Measurements from ENCODE around the gene BTBD9.

BTBD9 gene

DNA sequence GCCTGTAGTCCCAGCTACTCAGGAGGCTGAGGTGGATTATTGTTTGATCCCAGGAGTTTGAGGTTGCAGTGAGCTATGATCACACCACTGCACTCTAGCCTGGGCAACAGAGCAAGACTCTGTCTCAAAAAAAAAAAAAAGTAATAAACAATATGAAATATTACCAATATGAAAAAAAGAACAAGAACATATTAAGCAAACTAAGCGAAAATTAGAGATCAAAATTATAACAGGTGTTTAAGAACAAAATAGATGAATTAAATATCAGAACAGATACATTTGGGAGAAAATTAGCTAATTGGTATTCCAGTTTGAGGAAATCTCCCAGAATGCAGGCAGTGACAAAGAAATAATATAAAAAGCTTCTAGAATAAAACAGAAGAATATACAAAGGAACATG lies 39.9 kb upstream of the BTBD9 start:
- Histone ChIP-seq H2BK5ac (ENCODE audit: low read depth, low read length, poor library complexity, severe bottlenecking) (no peak overlapping the region), H2BK120ac (ENCODE audit: low read depth, low read length) (no peak overlapping the region), H3K79me1 (replicated peaks; ENCODE audit: low read length, poor library complexity, severe bottlenecking) (peaks cover 16% of the 10 kb centered on the region), H3K4me3 (ENCODE audit: insufficient read depth in 1 of 2, low read depth in 1 of 2, low read length in 2 of 2) (no peak overlapping the region), H3K27me3 (ENCODE audit: control insufficient read depth in 1 of 2, insufficient read depth in 1 of 2, low read length in 2 of 2) (no peaks in the 10 kb centered on the region), H3K23ac (ENCODE audit: low read length in 2 of 2) (no peak overlapping the region), H2BK15ac (ENCODE audit: low read depth, poor library complexity, severe bottlenecking) (no peak overlapping the region), H3K18ac (ENCODE audit: low read depth in 1 of 2, low read length in 2 of 2) (no peak overlapping the region), H3K4me1 (ENCODE audit: control insufficient read depth, insufficient read depth, low read depth, low read length) (peaks cover 2% of the 10 kb centered on the region), H3K4me2 (ENCODE audit: low read length, poor library complexity, severe bottlenecking) (no peak overlapping the region), H4K91ac (ENCODE audit: low read length) (no peak overlapping the region), H4K8ac (ENCODE audit: low read length) (no peak overlapping the region), H3K27ac (ENCODE audit: low read length, poor library complexity, severe bottlenecking) (no peak overlapping the region), H3K4ac (ENCODE audit: low read depth in 1 of 2, low read length in 2 of 2) (no peak overlapping the region), H3K9ac (ENCODE audit: low read length) (no peak overlapping the region), H2AFZ (ENCODE audit: low read depth, low read length) (no peak overlapping the region), H3K14ac (ENCODE audit: low read length in 2 of 2) (no peak overlapping the region), H2AK5ac (ENCODE audit: low read length, severe bottlenecking) (no peak overlapping the region), H3K36me3 (ENCODE audit: control insufficient read depth in 1 of 2, insufficient read depth in 2 of 2, low read depth in 1 of 2, low read length in 2 of 2) (peaks cover 21 to 85% of the 10 kb centered on the region in 2 experiments), H2BK12ac (ENCODE audit: low read length in 2 of 2) (no peak overlapping the region), H3K9me3 (ENCODE audit: control insufficient read depth, low read length) (no peaks in the 10 kb centered on the region)
- DNase-seq: no peak
- no CpG with 5 or more reads among the region's 1 CpG for WGBS

DNA sequence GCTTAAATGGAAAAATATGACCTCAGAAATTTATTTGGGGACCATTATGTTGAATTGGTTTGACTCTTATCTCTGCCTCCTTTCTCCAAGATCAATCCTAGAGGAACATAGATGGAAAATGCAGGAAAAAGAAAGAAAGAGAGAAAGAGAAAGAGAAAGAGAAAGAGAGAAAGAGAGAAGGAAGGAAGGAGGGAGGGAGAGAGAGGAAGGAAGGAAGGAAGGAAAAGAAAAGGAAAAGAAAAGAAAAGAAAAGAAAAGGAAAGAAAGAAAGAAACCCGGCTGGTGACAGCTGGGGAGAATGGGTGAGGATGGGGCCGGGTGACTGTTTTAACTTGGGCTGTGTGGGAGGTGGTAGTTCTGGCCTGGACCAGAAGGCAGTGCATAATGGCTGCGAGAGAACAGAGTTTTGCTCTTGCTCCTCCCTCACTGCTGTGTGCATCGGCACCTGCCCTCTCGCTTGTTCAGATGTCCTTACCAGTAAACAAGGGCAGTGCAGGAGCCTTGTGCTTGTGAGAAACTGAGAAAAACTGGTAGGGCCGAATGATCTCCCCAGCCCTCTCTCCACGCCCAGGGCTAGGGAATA lies 38.5 kb upstream of the BTBD9 start:
- Histone ChIP-seq H2AFZ (ENCODE audit: low read depth, low read length) (no peak overlapping the region), H4K8ac (ENCODE audit: low read length) (no peak overlapping the region), H3K79me1 (replicated peaks; ENCODE audit: low read length, poor library complexity, severe bottlenecking) (peaks cover 13% of the 10 kb centered on the region), H4K91ac (ENCODE audit: low read length) (no peak overlapping the region), H3K23ac (ENCODE audit: low read length in 2 of 2) (no peak overlapping the region), H2BK12ac (ENCODE audit: low read length in 2 of 2) (no peak overlapping the region), H3K36me3 (ENCODE audit: control insufficient read depth in 1 of 2, insufficient read depth in 2 of 2, low read depth in 1 of 2, low read length in 2 of 2) (peaks cover 19 to 77% of the 10 kb centered on the region in 2 experiments), H3K14ac (ENCODE audit: low read length in 2 of 2) (no peak overlapping the region), H3K4me3 (ENCODE audit: insufficient read depth in 1 of 2, low read depth in 1 of 2, low read length in 2 of 2) (no peak overlapping the region), H2BK5ac (ENCODE audit: low read depth, low read length, poor library complexity, severe bottlenecking) (no peak overlapping the region), H2BK15ac (ENCODE audit: low read depth, poor library complexity, severe bottlenecking) (no peak overlapping the region), H3K4me1 (ENCODE audit: control insufficient read depth, insufficient read depth, low read depth, low read length) (peaks cover 2% of the 10 kb centered on the region), H3K27ac (ENCODE audit: low read length, poor library complexity, severe bottlenecking) (no peak overlapping the region), H2AK5ac (ENCODE audit: low read length, severe bottlenecking) (no peak overlapping the region), H3K4me2 (ENCODE audit: low read length, poor library complexity, severe bottlenecking) (no peak overlapping the region), H3K27me3 (ENCODE audit: control insufficient read depth in 1 of 2, insufficient read depth in 1 of 2, low read length in 2 of 2) (no peaks in the 10 kb centered on the region), H3K18ac (ENCODE audit: low read depth in 1 of 2, low read length in 2 of 2) (no peak overlapping the region), H3K9me3 (ENCODE audit: control insufficient read depth, low read length) (no peaks in the 10 kb centered on the region), H3K9ac (ENCODE audit: low read length) (no peak overlapping the region), H3K4ac (ENCODE audit: low read depth in 1 of 2, low read length in 2 of 2) (no peak overlapping the region), H2BK120ac (ENCODE audit: low read depth, low read length) (no peak overlapping the region)
- DNase-seq: no peak
- WGBS: 96% methylated on average over 7 of the region's 7 CpGs

DNA sequence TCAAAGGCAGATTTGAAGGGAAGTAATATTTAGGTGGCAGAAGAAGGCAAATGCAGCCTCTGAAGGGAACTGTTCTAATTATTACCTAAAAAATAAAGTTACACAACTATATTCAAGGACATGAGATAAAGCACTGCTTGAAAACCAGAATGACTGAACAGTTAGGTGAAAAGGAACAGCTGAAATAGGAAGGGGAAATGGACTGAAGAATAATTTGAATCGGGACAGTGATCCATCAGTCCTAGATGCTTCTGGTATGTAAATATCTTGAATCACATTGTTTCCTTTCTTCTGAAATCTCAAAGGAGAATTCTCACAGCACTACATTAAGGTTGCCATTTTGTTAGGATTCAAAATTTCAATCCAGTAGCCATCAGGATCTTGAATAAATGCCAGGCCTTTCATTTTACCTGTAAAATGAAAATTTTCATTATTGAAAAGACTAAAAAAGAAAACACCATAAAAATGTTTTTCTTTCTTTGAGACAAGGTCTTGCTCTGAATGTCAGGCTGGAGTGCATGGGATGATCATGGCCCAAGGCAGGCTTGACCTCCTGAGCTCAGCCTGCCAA lies 37.3 kb upstream of the BTBD9 start:
- H3K18ac ChIP-seq (ENCODE audit: low read depth in 1 of 2, low read length in 2 of 2): no peak overlapping the region
- DNase-seq: no peak
- no peak overlapping the region for H2AFZ ChIP-seq (ENCODE audit: low read depth, low read length)
- H3K4me2 ChIP-seq (ENCODE audit: low read length, poor library complexity, severe bottlenecking): no peak overlapping the region
- H2BK120ac ChIP-seq (ENCODE audit: low read depth, low read length): no peak overlapping the region
- H3K4me3 ChIP-seq (ENCODE audit: insufficient read depth in 1 of 2, low read depth in 1 of 2, low read length in 2 of 2): no peak overlapping the region
- peaks cover 13% of the 10 kb centered on the region for H3K79me1 ChIP-seq (replicated peaks; ENCODE audit: low read length, poor library complexity, severe bottlenecking)
- no peak overlapping the region for H3K4ac ChIP-seq (ENCODE audit: low read depth in 1 of 2, low read length in 2 of 2)
- H4K91ac ChIP-seq (ENCODE audit: low read length): no peak overlapping the region
- H3K27me3 ChIP-seq (ENCODE audit: control insufficient read depth in 1 of 2, insufficient read depth in 1 of 2, low read length in 2 of 2): no peaks in the 10 kb centered on the region
- H3K14ac ChIP-seq (ENCODE audit: low read length in 2 of 2): peak overlapping the region in 1 of 2 experiments; percentile 28
- no peak overlapping the region for H3K9ac ChIP-seq (ENCODE audit: low read length)
- no peak overlapping the region for H2AK5ac ChIP-seq (ENCODE audit: low read length, severe bottlenecking)
- peaks cover 2% of the 10 kb centered on the region for H3K4me1 ChIP-seq (ENCODE audit: control insufficient read depth, insufficient read depth, low read depth, low read length)
- no peak overlapping the region for H3K27ac ChIP-seq (ENCODE audit: low read length, poor library complexity, severe bottlenecking)
- H4K8ac ChIP-seq (ENCODE audit: low read length): no peak overlapping the region
- H3K36me3 ChIP-seq (ENCODE audit: control insufficient read depth in 1 of 2, insufficient read depth in 2 of 2, low read depth in 1 of 2, low read length in 2 of 2): peaks cover 19 to 65% of the 10 kb centered on the region in 2 experiments
- WGBS: 86% methylated on average over 1 of the region's 1 CpG
- no peaks in the 10 kb centered on the region for H3K9me3 ChIP-seq (ENCODE audit: control insufficient read depth, low read length)
- H2BK5ac ChIP-seq (ENCODE audit: low read depth, low read length, poor library complexity, severe bottlenecking): no peak overlapping the region
- no peak overlapping the region for H2BK12ac ChIP-seq (ENCODE audit: low read length in 2 of 2)
- no peak overlapping the region for H2BK15ac ChIP-seq (ENCODE audit: low read depth, poor library complexity, severe bottlenecking)
- H3K23ac ChIP-seq (ENCODE audit: low read length in 2 of 2): no peak overlapping the region

- no peak overlapping the region for H4K8ac ChIP-seq (ENCODE audit: low read length)
- no peak overlapping the region for H3K4me3 ChIP-seq (ENCODE audit: insufficient read depth in 1 of 2, low read depth in 1 of 2, low read length in 2 of 2)
- no peak for DNase-seq
- no peaks in the 10 kb centered on the region for H3K9me3 ChIP-seq (ENCODE audit: control insufficient read depth, low read length)
- H2BK12ac ChIP-seq (ENCODE audit: low read length in 2 of 2): no peak overlapping the region
- no peak overlapping the region for H2BK120ac ChIP-seq (ENCODE audit: low read depth, low read length)
- H3K27ac ChIP-seq (ENCODE audit: low read length, poor library complexity, severe bottlenecking): no peak overlapping the region
- no peak overlapping the region for H3K4me2 ChIP-seq (ENCODE audit: low read length, poor library complexity, severe bottlenecking)
- H3K36me3 ChIP-seq (ENCODE audit: control insufficient read depth in 1 of 2, insufficient read depth in 2 of 2, low read depth in 1 of 2, low read length in 2 of 2): peaks cover 19 to 59% of the 10 kb centered on the region in 2 experiments
- H3K4ac ChIP-seq (ENCODE audit: low read depth in 1 of 2, low read length in 2 of 2): no peak overlapping the region
- H4K91ac ChIP-seq (ENCODE audit: low read length): no peak overlapping the region
- H2AK5ac ChIP-seq (ENCODE audit: low read length, severe bottlenecking): no peak overlapping the region
- no peak overlapping the region for H3K9ac ChIP-seq (ENCODE audit: low read length)
- H3K4me1 ChIP-seq (ENCODE audit: control insufficient read depth, insufficient read depth, low read depth, low read length): peaks cover 2% of the 10 kb centered on the region
- WGBS: 100% methylated on average over 1 of the region's 2 CpGs
- H3K18ac ChIP-seq (ENCODE audit: low read depth in 1 of 2, low read length in 2 of 2): no peak overlapping the region
- no peak overlapping the region for H2BK15ac ChIP-seq (ENCODE audit: low read depth, poor library complexity, severe bottlenecking)
- H2BK5ac ChIP-seq (ENCODE audit: low read depth, low read length, poor library complexity, severe bottlenecking): no peak overlapping the region
- H3K23ac ChIP-seq (ENCODE audit: low read length in 2 of 2): no peak overlapping the region
- no peak overlapping the region for H3K14ac ChIP-seq (ENCODE audit: low read length in 2 of 2)
- no peaks in the 10 kb centered on the region for H3K27me3 ChIP-seq (ENCODE audit: control insufficient read depth in 1 of 2, insufficient read depth in 1 of 2, low read length in 2 of 2)
- H3K79me1 ChIP-seq (replicated peaks; ENCODE audit: low read length, poor library complexity, severe bottlenecking): peaks cover 11% of the 10 kb centered on the region
- H2AFZ ChIP-seq (ENCODE audit: low read depth, low read length): no peak overlapping the region
These were observed 36.7 kb upstream of the BTBD9 start for GRCh38 chr6:38676236-38676973.

Data from mesenchymal stem cell (in vitro differentiated cells and primary cell).